Measurements from ENCODE around the gene FES. TPM values are rescaled to one million over a fixed set of nuclear protein-coding genes. Genes with fewer than 3 reads are reported as not detected.

Gene FES
- total and polyA plus RNA-seq, 2 donors (not counting 1 experiment from before 2014, with no cell fraction given), result 5.5 to 31.2 TPM

DNA sequence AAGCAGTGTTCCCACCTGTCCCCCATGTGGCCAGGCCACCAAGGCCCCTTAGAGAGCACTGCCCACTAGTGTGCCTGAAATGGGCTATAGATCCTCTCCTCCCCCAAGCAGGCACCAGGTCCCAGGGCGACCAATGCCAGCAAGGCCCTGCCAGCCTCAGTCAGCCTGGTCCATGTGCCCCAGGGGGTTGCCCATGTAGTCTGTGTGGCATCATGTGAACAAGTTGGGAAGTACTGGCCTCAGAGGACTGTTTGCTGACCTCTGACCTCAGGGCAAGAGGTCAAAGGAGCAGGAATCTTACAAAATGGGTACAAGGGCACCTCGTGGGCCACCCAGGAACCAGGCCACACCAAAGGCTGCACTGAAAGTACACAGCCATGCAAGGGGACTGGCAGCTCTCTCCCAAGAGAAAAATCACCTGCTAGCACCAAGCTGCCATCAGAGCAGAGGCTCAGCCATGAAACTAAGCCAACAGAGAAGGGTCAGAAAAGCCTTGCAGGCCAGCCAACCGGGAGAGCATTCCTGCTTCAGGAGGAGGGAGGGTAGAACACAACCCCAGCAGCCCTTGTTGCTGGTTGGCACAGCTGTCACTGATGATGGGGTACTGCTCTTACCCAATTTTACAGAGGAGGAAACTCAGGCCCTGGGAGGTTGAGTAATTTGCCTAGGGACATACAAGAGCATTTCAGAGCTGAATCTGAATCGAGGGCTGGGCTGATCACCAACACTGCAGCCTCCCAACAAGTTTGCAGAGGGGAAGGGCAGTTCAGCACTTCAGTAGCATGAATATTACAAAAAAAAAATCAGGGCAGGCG, 21.1 kb upstream of the FES start:
- no peak for DNase-seq (ENCODE audit: low read depth in 2 of 2)
- no peak overlapping the region for H3K4me2 ChIP-seq (ENCODE audit: extremely low read depth, insufficient read depth, low read length)
- no peak overlapping the region for H3K4me3 ChIP-seq (replicated peaks in 1 of 4; ENCODE audit: control extremely low read depth in 1 of 4, insufficient read depth in 1 of 4, low read depth in 3 of 4, low read length in 4 of 4)
- TF ChIP-seq EZH2 (IDR thresholded peaks at IDR 0.05; ENCODE audit: low read length, missing control alignments), result no peak
- TF ChIP-seq, protein P1, sequence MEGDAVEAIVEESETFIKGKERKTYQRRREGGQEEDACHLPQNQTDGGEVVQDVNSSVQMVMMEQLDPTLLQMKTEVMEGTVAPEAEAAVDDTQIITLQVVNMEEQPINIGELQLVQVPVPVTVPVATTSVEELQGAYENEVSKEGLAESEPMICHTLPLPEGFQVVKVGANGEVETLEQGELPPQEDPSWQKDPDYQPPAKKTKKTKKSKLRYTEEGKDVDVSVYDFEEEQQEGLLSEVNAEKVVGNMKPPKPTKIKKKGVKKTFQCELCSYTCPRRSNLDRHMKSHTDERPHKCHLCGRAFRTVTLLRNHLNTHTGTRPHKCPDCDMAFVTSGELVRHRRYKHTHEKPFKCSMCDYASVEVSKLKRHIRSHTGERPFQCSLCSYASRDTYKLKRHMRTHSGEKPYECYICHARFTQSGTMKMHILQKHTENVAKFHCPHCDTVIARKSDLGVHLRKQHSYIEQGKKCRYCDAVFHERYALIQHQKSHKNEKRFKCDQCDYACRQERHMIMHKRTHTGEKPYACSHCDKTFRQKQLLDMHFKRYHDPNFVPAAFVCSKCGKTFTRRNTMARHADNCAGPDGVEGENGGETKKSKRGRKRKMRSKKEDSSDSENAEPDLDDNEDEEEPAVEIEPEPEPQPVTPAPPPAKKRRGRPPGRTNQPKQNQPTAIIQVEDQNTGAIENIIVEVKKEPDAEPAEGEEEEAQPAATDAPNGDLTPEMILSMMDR (conservative IDR thresholded peaks at IDR 0.05 in 1 of 2, IDR thresholded peaks at IDR 0.05 in 1 of 2; ENCODE audit: low read depth in 1 of 2, low read length in 2 of 2), result no peak
- no peaks in the 10 kb centered on the region for H3K36me3 ChIP-seq (ENCODE audit: control insufficient read depth, insufficient read depth, low read length)
- H3K4me1 ChIP-seq (ENCODE audit: control insufficient read depth, extremely low read depth, insufficient read depth, low read length), result no peaks in the 10 kb centered on the region
- H3K79me2 ChIP-seq (ENCODE audit: control insufficient read depth, insufficient read depth, low read length), result no peaks in the 10 kb centered on the region
- H2AFZ ChIP-seq (ENCODE audit: low read length), result no peak overlapping the region
- H4K20me1 ChIP-seq (ENCODE audit: control insufficient read depth, extremely low read depth, insufficient read depth, low read length), result no peaks in the 10 kb centered on the region
- no peaks in the 10 kb centered on the region for H3K9me3 ChIP-seq (ENCODE audit: control insufficient read depth, insufficient read depth, low read depth, low read length)
- peak overlapping the region; percentile 5 for H3K9ac ChIP-seq (ENCODE audit: insufficient read depth, low read length)
- H3K27ac ChIP-seq (ENCODE audit: insufficient read depth, low read length), result no peak overlapping the region
- no peaks in the 10 kb centered on the region for H3K27me3 ChIP-seq (ENCODE audit: control insufficient read depth, insufficient read depth, low read length)

DNA sequence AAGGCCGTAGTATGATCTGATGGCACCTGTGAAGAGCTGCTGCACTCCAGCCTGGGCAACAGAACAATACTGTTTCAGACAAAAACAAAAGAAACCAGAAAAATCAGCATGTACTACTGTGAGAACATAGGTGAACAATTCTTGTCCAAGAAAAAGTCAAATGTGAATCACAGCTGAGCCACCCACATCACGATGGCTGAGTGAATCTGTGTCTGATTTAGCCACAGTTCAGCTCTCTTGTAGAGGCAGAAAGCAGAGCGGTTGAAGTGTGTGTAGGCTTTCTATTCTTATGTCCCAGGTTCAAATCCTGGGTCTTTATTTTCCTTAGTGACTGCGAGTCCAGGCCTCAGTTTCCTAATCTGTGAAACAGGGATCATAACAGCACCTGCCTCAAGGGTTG, 20.3 kb upstream of the FES start:
- Histone ChIP-seq H3K36me3 (ENCODE audit: control insufficient read depth, insufficient read depth, low read length) (no peaks in the 10 kb centered on the region), H3K27ac (ENCODE audit: insufficient read depth, low read length) (no peak overlapping the region)

DNA sequence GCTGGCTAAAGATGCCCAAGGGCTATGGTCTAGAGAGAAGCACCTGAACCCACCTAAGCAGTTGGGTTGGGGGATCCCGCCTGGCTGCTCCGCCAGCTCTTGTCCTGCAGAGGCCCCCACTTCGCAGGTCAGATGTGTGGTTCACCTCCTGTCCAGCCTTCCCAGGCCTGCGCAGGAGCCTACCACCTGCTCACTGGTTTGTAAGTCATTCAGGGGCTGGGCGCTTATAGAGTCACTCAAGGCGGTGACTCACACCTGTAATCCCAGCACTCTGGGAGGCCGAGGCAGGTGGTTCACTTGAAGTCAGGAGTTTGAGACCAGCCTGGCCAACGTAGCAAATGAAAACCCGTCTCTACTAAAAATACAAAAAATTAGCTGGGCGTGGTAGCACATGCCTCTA, 19.8 kb upstream of the FES start:
- no peak overlapping the region for H3K4me2 ChIP-seq (ENCODE audit: extremely low read depth, insufficient read depth, low read length)
- H3K9ac ChIP-seq (ENCODE audit: insufficient read depth, low read length), result no peak overlapping the region
- H3K4me1 ChIP-seq (ENCODE audit: control insufficient read depth, extremely low read depth, insufficient read depth, low read length), result peaks cover 1% of the 10 kb centered on the region
- no peaks in the 10 kb centered on the region for H3K27me3 ChIP-seq (ENCODE audit: control insufficient read depth, insufficient read depth, low read length)
- no peaks in the 10 kb centered on the region for H3K9me3 ChIP-seq (ENCODE audit: control insufficient read depth, insufficient read depth, low read depth, low read length)
- TF ChIP-seq, protein P1 (conservative IDR thresholded peaks at IDR 0.05 in 1 of 2, IDR thresholded peaks at IDR 0.05 in 1 of 2; ENCODE audit: low read depth in 1 of 2, low read length in 2 of 2), result no peak
- TF ChIP-seq EZH2 (IDR thresholded peaks at IDR 0.05; ENCODE audit: low read length, missing control alignments), result no peak
- no peak overlapping the region for H3K4me3 ChIP-seq (replicated peaks in 1 of 4; ENCODE audit: control extremely low read depth in 1 of 4, insufficient read depth in 1 of 4, low read depth in 3 of 4, low read length in 4 of 4)
- no peaks in the 10 kb centered on the region for H4K20me1 ChIP-seq (ENCODE audit: control insufficient read depth, extremely low read depth, insufficient read depth, low read length)
- no peaks in the 10 kb centered on the region for H3K79me2 ChIP-seq (ENCODE audit: control insufficient read depth, insufficient read depth, low read length)
- no peak overlapping the region for H3K27ac ChIP-seq (ENCODE audit: insufficient read depth, low read length)
- no peak overlapping the region for H2AFZ ChIP-seq (ENCODE audit: low read length)
- peak in 1 of 2 donors; percentile 36 for DNase-seq (ENCODE audit: low read depth in 2 of 2)
- no peaks in the 10 kb centered on the region for H3K36me3 ChIP-seq (ENCODE audit: control insufficient read depth, insufficient read depth, low read length)

More for the DNA sequence above, 20.3 kb upstream of the FES start:
- no peaks in the 10 kb centered on the region for H3K4me1 ChIP-seq (ENCODE audit: control insufficient read depth, extremely low read depth, insufficient read depth, low read length)
- H3K79me2 ChIP-seq (ENCODE audit: control insufficient read depth, insufficient read depth, low read length), result no peaks in the 10 kb centered on the region
- H2AFZ ChIP-seq (ENCODE audit: low read length), result no peak overlapping the region
- DNase-seq (ENCODE audit: low read depth in 2 of 2), result no peak
- TF ChIP-seq, protein P1 (conservative IDR thresholded peaks at IDR 0.05 in 1 of 2, IDR thresholded peaks at IDR 0.05 in 1 of 2; ENCODE audit: low read depth in 1 of 2, low read length in 2 of 2), result no peak
- TF ChIP-seq EZH2 (IDR thresholded peaks at IDR 0.05; ENCODE audit: low read length, missing control alignments), result no peak
- no peak overlapping the region for H3K9ac ChIP-seq (ENCODE audit: insufficient read depth, low read length)
- no peak overlapping the region for H3K4me2 ChIP-seq (ENCODE audit: extremely low read depth, insufficient read depth, low read length)
- no peak overlapping the region for H3K4me3 ChIP-seq (replicated peaks in 1 of 4; ENCODE audit: control extremely low read depth in 1 of 4, insufficient read depth in 1 of 4, low read depth in 3 of 4, low read length in 4 of 4)
- H4K20me1 ChIP-seq (ENCODE audit: control insufficient read depth, extremely low read depth, insufficient read depth, low read length), result no peaks in the 10 kb centered on the region
- H3K27me3 ChIP-seq (ENCODE audit: control insufficient read depth, insufficient read depth, low read length), result no peaks in the 10 kb centered on the region
- H3K9me3 ChIP-seq (ENCODE audit: control insufficient read depth, insufficient read depth, low read depth, low read length), result no peaks in the 10 kb centered on the region
